Measurements from ENCODE around the gene CLCN4. TPM values are rescaled to one million over a fixed set of nuclear protein-coding genes. Genes with fewer than 3 reads are reported as not detected.

The CLCN4 gene
- total RNA-seq, 4 donors from 2014 or later = 0.79 to 1.1 TPM; not detected in 2

DNA sequence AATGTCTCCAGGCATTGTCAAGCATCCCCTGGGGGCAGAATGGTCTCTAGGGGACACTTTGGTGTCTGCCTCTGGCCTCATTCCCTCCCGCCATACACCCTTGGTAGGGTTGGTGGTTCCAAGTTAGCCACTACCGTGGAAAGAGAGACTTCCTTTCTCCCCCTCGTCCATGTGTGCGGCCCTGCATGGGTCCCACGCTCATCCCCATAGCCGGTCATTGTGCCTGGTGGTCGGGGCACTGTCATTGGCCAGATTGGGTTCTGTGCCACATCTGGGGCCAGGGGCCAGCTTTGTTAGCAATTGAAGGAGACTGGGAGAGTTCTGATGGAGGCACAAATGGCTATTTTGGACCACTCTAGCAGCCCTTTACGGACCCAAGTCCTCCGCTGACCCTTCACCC lies 17.3 kb downstream of the CLCN4 start:
- in situ Hi-C loops (cut with MboI; ENCODE audit: low pct_ligation_motif_present in 1 of 4, low pct_unique_long_range_greater_than_20kb in 1 of 4, low sequenced_read_pairs in 3 of 4) = no loop called here
- no peak for DNase-seq
- no peak overlapping the region for H3K4me3 ChIP-seq

DNA sequence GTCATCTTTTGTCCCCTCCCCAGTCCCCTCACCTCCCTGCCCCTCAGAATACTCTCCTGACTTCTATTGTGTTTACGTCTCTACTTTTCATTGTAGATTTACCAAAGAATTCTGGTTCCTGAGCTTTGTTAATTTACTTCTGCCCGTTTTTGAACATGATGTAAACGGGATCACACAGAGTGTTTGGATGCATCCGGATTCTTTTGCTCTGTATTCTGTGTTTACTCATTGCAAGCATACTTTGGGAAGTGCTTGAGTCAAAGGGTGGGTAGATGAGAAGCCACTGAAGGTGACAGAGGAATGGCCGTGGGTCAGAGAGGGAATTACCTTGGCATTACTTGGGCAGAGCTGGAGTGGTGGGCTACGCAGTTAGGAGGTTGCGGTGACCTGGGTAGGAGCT lies 18.0 kb downstream of the CLCN4 start:
- H3K27me3 ChIP-seq = no peaks in the 10 kb centered on the region
- in situ Hi-C loops (cut with MboI; ENCODE audit: low pct_ligation_motif_present in 1 of 4, low pct_unique_long_range_greater_than_20kb in 1 of 4, low sequenced_read_pairs in 3 of 4) = loop anchor here (25.0 kb wide), 5 partner anchors 437 to 1362 kb away; partner anchors contain the start of genes MID1 (in 3 of the 4) and HCCS (in 1 of the 4)

More for the DNA sequence above, 17.3 kb downstream of the CLCN4 start:
- intact Hi-C loops (cut with DNase I; ENCODE audit: low total_unique reads) = no loop called here
- WGBS, 2 donors (ENCODE audit: low coverage in 1 of 2) = 86% methylated on average over 9 of the region's 9 CpGs; no CpG with 5 or more reads in 1 of the 2 donors
- TF ChIP-seq POLR2AphosphoS5 (IDR thresholded peaks at IDR 0.05) (no peak), POLR2A (IDR thresholded peaks at IDR 0.05) (no peak), EP300 (IDR thresholded peaks at IDR 0.05; ENCODE audit: low read depth) (no peak)
- TF ChIP-seq, protein P1, sequence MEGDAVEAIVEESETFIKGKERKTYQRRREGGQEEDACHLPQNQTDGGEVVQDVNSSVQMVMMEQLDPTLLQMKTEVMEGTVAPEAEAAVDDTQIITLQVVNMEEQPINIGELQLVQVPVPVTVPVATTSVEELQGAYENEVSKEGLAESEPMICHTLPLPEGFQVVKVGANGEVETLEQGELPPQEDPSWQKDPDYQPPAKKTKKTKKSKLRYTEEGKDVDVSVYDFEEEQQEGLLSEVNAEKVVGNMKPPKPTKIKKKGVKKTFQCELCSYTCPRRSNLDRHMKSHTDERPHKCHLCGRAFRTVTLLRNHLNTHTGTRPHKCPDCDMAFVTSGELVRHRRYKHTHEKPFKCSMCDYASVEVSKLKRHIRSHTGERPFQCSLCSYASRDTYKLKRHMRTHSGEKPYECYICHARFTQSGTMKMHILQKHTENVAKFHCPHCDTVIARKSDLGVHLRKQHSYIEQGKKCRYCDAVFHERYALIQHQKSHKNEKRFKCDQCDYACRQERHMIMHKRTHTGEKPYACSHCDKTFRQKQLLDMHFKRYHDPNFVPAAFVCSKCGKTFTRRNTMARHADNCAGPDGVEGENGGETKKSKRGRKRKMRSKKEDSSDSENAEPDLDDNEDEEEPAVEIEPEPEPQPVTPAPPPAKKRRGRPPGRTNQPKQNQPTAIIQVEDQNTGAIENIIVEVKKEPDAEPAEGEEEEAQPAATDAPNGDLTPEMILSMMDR (IDR thresholded peaks at IDR 0.05) = no peak
- Histone ChIP-seq H3K27ac (no peak overlapping the region), H3K27me3 (no peaks in the 10 kb centered on the region), H3K36me3 (no peaks in the 10 kb centered on the region), H3K4me1 (peaks cover 0 to 18% (median 0%) of the 10 kb centered on the region in 4 donors), H3K9me3 (no peaks in the 10 kb centered on the region)

DNA sequence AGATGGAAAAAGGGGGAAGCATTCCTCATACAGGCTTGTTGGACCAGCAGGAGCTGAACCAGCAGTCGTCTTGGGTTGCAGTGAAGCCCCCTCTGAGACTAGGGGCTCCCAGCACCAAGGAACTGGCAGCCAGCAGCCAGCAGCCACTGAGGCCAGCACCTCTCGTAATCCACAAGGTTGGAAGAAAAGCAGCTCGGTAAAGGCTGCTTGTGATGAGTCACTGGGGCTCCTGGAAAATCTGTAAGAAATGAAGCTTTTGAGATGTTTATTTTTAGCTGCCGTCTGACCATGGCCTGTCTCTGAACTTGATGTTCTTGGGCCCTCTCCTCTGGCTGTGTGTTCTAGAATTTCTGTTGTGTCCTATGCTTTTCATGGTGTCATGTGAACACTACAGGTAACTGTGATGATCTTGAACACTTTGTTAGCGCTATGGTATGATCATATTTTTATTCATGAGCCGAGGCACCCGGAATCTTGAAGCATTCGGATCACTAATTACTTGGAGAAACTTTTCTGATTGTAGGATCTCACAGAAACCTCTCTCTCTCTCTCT lies 18.6 kb downstream of the CLCN4 start:
- Histone ChIP-seq H3K27me3 (no peaks in the 10 kb centered on the region), H3K27ac (peak overlapping the region in 2 of 4 donors; percentile 1 to 40), H3K4me3 (no peak overlapping the region), H3K9me3 (no peaks in the 10 kb centered on the region), H3K4me1 (peaks cover 0 to 18% (median 0%) of the 10 kb centered on the region in 4 donors), H3K36me3 (no peaks in the 10 kb centered on the region)
- 72% methylated on average over 8 of the region's 8 CpGs; no CpG with 5 or more reads in 1 of the 2 donors for WGBS, 2 donors (ENCODE audit: low coverage in 1 of 2)
- TF ChIP-seq POLR2AphosphoS5 (IDR thresholded peaks at IDR 0.05) = no peak
- TF ChIP-seq POLR2A (IDR thresholded peaks at IDR 0.05) = no peak
- TF ChIP-seq EP300 (IDR thresholded peaks at IDR 0.05; ENCODE audit: low read depth) = no peak
- intact Hi-C loops (cut with DNase I; ENCODE audit: low total_unique reads) = no loop called here
- in situ Hi-C loops (cut with MboI; ENCODE audit: low pct_ligation_motif_present in 1 of 4, low pct_unique_long_range_greater_than_20kb in 1 of 4, low sequenced_read_pairs in 3 of 4) = loop anchor here (25.0 kb wide), 5 partner anchors 437 to 1362 kb away; partner anchors contain the start of genes MID1 (in 3 of the 4) and HCCS (in 1 of the 4)
- DNase-seq = no peak

More for the DNA sequence above, 18.0 kb downstream of the CLCN4 start:
- H3K4me3 ChIP-seq = no peak overlapping the region
- H3K27ac ChIP-seq = peak overlapping the region in 2 of 4 donors; percentile 1 to 40
- H3K36me3 ChIP-seq = no peaks in the 10 kb centered on the region
- WGBS, 2 donors (ENCODE audit: low coverage in 1 of 2) = 53 to 77% methylated on average over 3 to 7 of the region's 7 CpGs
- intact Hi-C loops (cut with DNase I; ENCODE audit: low total_unique reads) = no loop called here
- no peak for DNase-seq
- TF ChIP-seq, protein P1 (IDR thresholded peaks at IDR 0.05) = no peak
- TF ChIP-seq POLR2AphosphoS5 (IDR thresholded peaks at IDR 0.05) (no peak), POLR2A (IDR thresholded peaks at IDR 0.05) (no peak), EP300 (IDR thresholded peaks at IDR 0.05; ENCODE audit: low read depth) (no peak)
- no peaks in the 10 kb centered on the region for H3K9me3 ChIP-seq
- H3K4me1 ChIP-seq = peaks cover 0 to 18% (median 0%) of the 10 kb centered on the region in 4 donors

DNA sequence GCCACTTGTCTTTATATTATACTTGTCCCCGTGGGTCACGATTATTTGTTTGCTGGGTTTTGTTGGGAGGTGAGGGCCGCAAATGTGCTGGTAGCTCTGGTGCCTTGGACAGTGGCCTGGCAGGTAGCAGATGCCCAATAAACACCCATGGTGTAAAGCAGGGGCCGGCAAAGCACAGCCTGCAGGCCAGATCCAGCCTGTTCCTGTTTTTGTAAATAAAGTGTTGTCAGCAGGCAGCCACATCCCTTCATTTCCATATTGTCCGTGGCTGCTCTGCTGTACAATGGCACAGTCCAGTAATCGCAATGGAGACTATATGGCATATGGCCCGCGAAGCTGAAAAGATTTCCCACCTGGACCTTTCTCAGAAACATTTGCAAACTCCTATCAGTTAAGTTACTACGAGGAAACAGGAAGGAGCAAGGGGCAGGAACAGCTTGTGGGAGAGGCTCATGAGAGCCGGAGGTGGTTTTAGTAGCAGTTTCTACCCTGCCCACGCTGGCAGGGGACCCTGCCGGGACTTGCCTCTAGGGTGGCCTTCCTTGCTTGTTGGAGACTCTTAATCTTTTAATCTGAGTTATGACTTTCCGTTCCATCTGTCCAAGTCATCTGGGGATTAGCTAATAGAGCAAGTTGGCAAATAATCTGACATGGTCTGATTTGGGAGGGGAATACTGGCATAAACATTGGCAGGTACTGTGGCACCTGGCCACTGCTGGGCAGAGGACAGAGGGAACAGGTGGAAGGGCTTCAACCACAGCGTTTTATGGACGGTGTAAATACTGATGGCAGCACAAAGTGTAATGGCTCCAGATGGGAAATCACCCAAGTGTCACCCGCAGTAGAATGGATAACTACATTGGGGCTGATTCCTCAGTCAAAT lies 19.6 kb downstream of the CLCN4 start:
- TF ChIP-seq EP300 (IDR thresholded peaks at IDR 0.05; ENCODE audit: low read depth) (no peak), POLR2AphosphoS5 (IDR thresholded peaks at IDR 0.05) (no peak), POLR2A (IDR thresholded peaks at IDR 0.05) (no peak)
- TF ChIP-seq, protein P1 (IDR thresholded peaks at IDR 0.05) = no peak
- 65% methylated on average over 16 of the region's 16 CpGs; no CpG with 5 or more reads in 1 of the 2 donors for WGBS, 2 donors (ENCODE audit: low coverage in 1 of 2)
- Histone ChIP-seq H3K4me3 (no peak overlapping the region), H3K36me3 (no peaks in the 10 kb centered on the region), H3K9me3 (no peaks in the 10 kb centered on the region), H3K27me3 (no peaks in the 10 kb centered on the region), H3K4me1 (peaks cover 0 to 18% (median 0%) of the 10 kb centered on the region in 4 donors), H3K27ac (peak overlapping the region; percentile 1 to 40 (median 36))
- in situ Hi-C loops (cut with MboI; ENCODE audit: low pct_ligation_motif_present in 1 of 4, low pct_unique_long_range_greater_than_20kb in 1 of 4, low sequenced_read_pairs in 3 of 4) (loop anchor here (25.0 kb wide), 5 partner anchors 436 to 1361 kb away; partner anchors contain the start of genes MID1 (in 3 of the 4) and HCCS (in 1 of the 4)), intact Hi-C loops (cut with DNase I; ENCODE audit: low total_unique reads) (no loop called here)
- no peak for DNase-seq
